K562 (cell line): ENCODE results near the gene IFNGR1. TPM values are rescaled to one million over a fixed set of nuclear protein-coding genes. Genes with fewer than 3 reads are reported as not detected.

Experiments used
- ATAC-seq: fragments of 200-7000 bp; cut with Tn5 transposase; 3 replicates; pipeline ENCODE4 v1.9.1; 2020; ENCODE audit warnings: moderate library complexity
- BruUV-seq: library from RNA; stranded (reverse); fragments of 400-500 nt; replicated peaks from 2 replicates; lab custom pipeline; 2021; lab: Mats Ljungman, UMichigan
- CTCF ChIA-PET: fragments of 300-600 bp; formaldehyde crosslinking; extraction: SDS; loops from one replicate; lab custom pipeline; 2021; ENCODE audit warnings: low intra/inter-chr PET ratio; lab: Yijun Ruan, JAX
- POLR2A ChIA-PET: fragments of 300-600, 350-650 bp; sonication (Branson Sonifier 250); formaldehyde crosslinking; extraction: SDS; loops from one replicate; lab custom pipeline; 2021; ENCODE audit warnings: antibody characterized with exemption, inconsistent platforms; lab: Yijun Ruan, JAX
- DNase-seq, 4 experiments: peaks; one replicate each; pipeline versions ENCODE4 v3.0.0 to v3.0.0-alpha.2; 2011 to 2018; ENCODE audit warnings: low spot score in 3 of 4, mixed read lengths in 3 of 4; ENCODE audit errors: extremely low read depth in 1 of 4
- FAIRE-seq: peaks from 2 replicates; lab custom pipeline; 2011; peaks lifted over from hg19 to GRCh38; lab: Jason Lieb, UNC
- H2AFZ ChIP-seq: 2 replicates; pipeline ENCODE4 v1.6.0; 2011; ENCODE audit warnings: low read depth, low read length, control low read depth, inconsistent platforms
- H3K27ac ChIP-seq: fragments of 200-600 bp; 3 replicates; pipeline ENCODE4 v1.8.0; 2011; ENCODE audit warnings: low read depth, mild to moderate bottlenecking, control low read depth, inconsistent platforms, low read length, moderate library complexity, mixed read lengths; ENCODE audit errors: extremely low read depth
- H3K27me3 ChIP-seq, 2 experiments: fragments of 300-600 bp in 1 of 2; 2 replicates in 1 of 2; 3 replicates in 1 of 2; pipeline versions ENCODE4 v1.6.0 to v1.8.0; 2011; ENCODE audit warnings: inconsistent platforms in 2 of 2, low read length in 2 of 2, mild to moderate bottlenecking in 1 of 2, mixed read lengths in 1 of 2, moderate library complexity in 1 of 2; ENCODE audit not compliant: control insufficient read depth in 2 of 2, insufficient read depth in 2 of 2
- H3K36me3 ChIP-seq: fragments of 300-600 bp; 3 replicates; pipeline ENCODE4 v1.8.0; 2011; ENCODE audit warnings: mild to moderate bottlenecking, low read length, inconsistent platforms; ENCODE audit not compliant: control insufficient read depth, insufficient read depth
- H3K4me1 ChIP-seq, 2 experiments: fragments of 200-600 bp in 1 of 2; replicated peaks in 1 of 2; 2 replicates in 1 of 2; 3 replicates in 1 of 2; pipeline versions ENCODE4 v1.5.1 to v1.8.0; 2011; ENCODE audit warnings: inconsistent platforms in 2 of 2, low read length in 2 of 2, mild to moderate bottlenecking in 1 of 2, mixed read lengths in 1 of 2, moderate library complexity in 1 of 2; ENCODE audit not compliant: control insufficient read depth in 2 of 2, insufficient read depth in 2 of 2
- H3K4me2 ChIP-seq: 2 replicates; pipeline ENCODE4 v1.6.1; 2011; ENCODE audit warnings: low read length, control low read depth, inconsistent platforms, mixed read lengths; ENCODE audit not compliant: insufficient read depth
- H3K4me3 ChIP-seq: fragments of 200-600 bp; sonication (generic), shearing (Covaris generic); 2 replicates; pipeline ENCODE4 v1.5.1; 2016; ENCODE audit warnings: control low read depth, inconsistent platforms
- H3K79me2 ChIP-seq: fragments of 200-600 bp; 3 replicates; pipeline ENCODE4 v1.8.0; 2011; ENCODE audit warnings: low read length, inconsistent platforms; ENCODE audit not compliant: control insufficient read depth, insufficient read depth
- H3K9ac ChIP-seq, 2 experiments: 2 replicates each; pipeline versions ENCODE4 v1.6.0 to v1.6.1; 2011; ENCODE audit warnings: low read depth in 2 of 2, low read length in 2 of 2, control low read depth in 1 of 2, inconsistent platforms in 1 of 2, mild to moderate bottlenecking in 1 of 2, mixed read lengths in 1 of 2; ENCODE audit not compliant: insufficient read depth in 1 of 2
- H3K9me1 ChIP-seq: one replicate; pipeline ENCODE4 v1.6.0; 2011; ENCODE audit warnings: inconsistent platforms, mild to moderate bottlenecking, low read length, moderate library complexity; ENCODE audit not compliant: control insufficient read depth, insufficient read depth
- H3K9me3 ChIP-seq: replicated peaks from 2 replicates; pipeline ENCODE4 v1.5.1; 2011; ENCODE audit warnings: low read depth, low read length, inconsistent platforms; ENCODE audit not compliant: control insufficient read depth, insufficient read depth
- H4K20me1 ChIP-seq: replicated peaks from 2 replicates; pipeline ENCODE4 v1.6.1; 2011; ENCODE audit warnings: low read length, inconsistent platforms, mixed read lengths; ENCODE audit not compliant: control insufficient read depth, insufficient read depth
- MGA ChIP-seq: fragments of 450-650 bp; IDR thresholded peaks from 2 replicates; pipeline ENCODE4 v1.6.1; 2016; ENCODE audit warnings: mild to moderate bottlenecking, moderate library complexity
- NFRKB ChIP-seq: fragments of 450-650 bp; IDR thresholded peaks from 2 replicates; pipeline ENCODE4 v1.6.1; 2016; ENCODE audit warnings: low read depth
- ZC3H11A ChIP-seq: IDR thresholded peaks from 2 replicates; pipeline ENCODE4 v1.6.1; 2012; ENCODE audit warnings: low read depth, low read length, improper control_type of control experiment
- WGBS: fragments of 100-300 bp; shearing (Covaris generic); methylation state at CpG from one replicate; pipeline ENCODE4 v1.1.6; 2016; ENCODE audit warnings: low coverage, mixed read lengths; ENCODE audit not compliant: insufficient coverage; ENCODE audit errors: missing lambda C conversion rate; 5-methylcytosine and 5-hydroxymethylcytosine counted together
- in situ Hi-C: fragments of 300-500 bp; cut with MboI; formaldehyde crosslinking; loops from 4 replicates; pipeline ENCODE4 v1.15.0; 2018; ENCODE audit warnings: inconsistent platforms, mixed read lengths
- intact Hi-C: fragments of 100-400 bp; cut with micrococcal nuclease; formaldehyde crosslinking; loops from 2 replicates; pipeline ENCODE4 v1.14.2; 2022
- polyA plus RNA-seq, 8 experiments: library from polyadenylated mRNA; depleted of rRNA in 4 of 8; stranded (reverse) in 5 of 8; unstranded in 3 of 8; fragments of >200 nt; fragmentation: Nextera tagmentation in 2 of 8; fragmentation: Illumina TruSeq in 1 of 8; extraction: Ambion mirVana in 2 of 8; extraction: Trizol in 1 of 8; gene quantifications; 2 replicates each; pipeline versions ENCODE4 v1.2.1 to v1.2.3, GENCODE V29; 2011 to 2014; ENCODE audit warnings: inconsistent platforms in 1 of 8, missing spikeins in 1 of 8
- total RNA-seq, 7 experiments: library from RNA; depleted of rRNA in 6 of 7; stranded (reverse); fragments of >200 nt in 6 of 7; fragmentation: Illumina TruSeq in 2 of 7; extraction: Trizol in 2 of 7; gene quantifications; 2 replicates each; pipeline versions ENCODE4 v1.2.1 to v1.2.3, GENCODE V29; 2011 to 2021; ENCODE audit warnings: low replicate concordance in 1 of 7

IFNGR1 gene
- total and polyA plus RNA-seq, 9 of the 15 experiments (the other 6 are each of a cell fraction or from before 2014, with no cell fraction given) = 14.7 to 47.0 (median 26.7) TPM

- ChIA-PET CTCF (no interaction called here), POLR2A (no interaction called here)
- Histone ChIP-seq H3K36me3 (no peaks in the 10 kb centered on the region), H3K9ac (no peak overlapping the region), H3K27ac (no peak overlapping the region), H3K4me1 (no peaks in the 10 kb centered on the region), H3K9me3 (peaks cover 6% of the 10 kb centered on the region; the same call in 1 of the 2 replicates), H3K9me1 (no peaks in the 10 kb centered on the region), H3K4me2 (no peak overlapping the region), H3K27me3 (no peaks in the 10 kb centered on the region), H3K4me3 (no peak overlapping the region), H2AFZ (no peak overlapping the region), H3K79me2 (no peaks in the 10 kb centered on the region), H4K20me1 (no peaks in the 10 kb centered on the region)
- TF ChIP-seq ZC3H11A = no peak
- no peak for TF ChIP-seq MGA
- TF ChIP-seq NFRKB = no peak
- BruUV-seq = no TSS peak
- ATAC-seq (no peak), DNase-seq (no peak), FAIRE-seq (no peak)
- in situ Hi-C loops = no loop called here
- intact Hi-C loops = no loop called here
- WGBS = 0% methylated on average over 3 of the region's 3 CpGs
Observed at GRCh38 chr6:137185290-137185689, 33.9 kb downstream of the IFNGR1 start.
